Keratinocyte (primary cell): ENCODE measurements around the gene DGKI. TPM values are rescaled to one million over a fixed set of nuclear protein-coding genes. Genes with fewer than 3 reads are reported as not detected.

Experiments
- DNase-seq: peaks from one replicate; pipeline ENCODE4 v3.0.0-alpha.2; 2011; ENCODE audit warnings: low read depth, missing footprints, low spot score
- FAIRE-seq: peaks from 2 replicates; lab custom pipeline; 2011; peaks lifted over from hg19 to GRCh38; lab: Jason Lieb, UNC
- H2AFZ ChIP-seq: 2 replicates; pipeline ENCODE4 v1.6.0; 2012; ENCODE audit warnings: low read length, control low read depth, inconsistent platforms; ENCODE audit not compliant: control insufficient read depth
- H3K27ac ChIP-seq: 2 replicates; pipeline ENCODE4 v1.5.1; 2011; ENCODE audit warnings: low read length; ENCODE audit not compliant: control insufficient read depth, insufficient read depth
- H3K27me3 ChIP-seq: 3 replicates; pipeline ENCODE4 v1.6.0; 2011; ENCODE audit warnings: low read length; ENCODE audit not compliant: control insufficient read depth, insufficient read depth; ENCODE audit errors: extremely low read depth
- H3K36me3 ChIP-seq, 2 experiments: 2 replicates in 1 of 2; 3 replicates in 1 of 2; pipeline ENCODE4 v1.5.1; 2011; ENCODE audit warnings: low read length in 2 of 2, mild to moderate bottlenecking in 1 of 2; ENCODE audit not compliant: control insufficient read depth in 2 of 2, insufficient read depth in 2 of 2; ENCODE audit errors: extremely low read depth in 1 of 2
- H3K4me1 ChIP-seq: 3 replicates; pipeline ENCODE4 v1.5.1; 2011; ENCODE audit warnings: low read length; ENCODE audit not compliant: control insufficient read depth, insufficient read depth; ENCODE audit errors: extremely low read depth
- H3K4me2 ChIP-seq: 3 replicates; pipeline ENCODE4 v1.6.0; 2011; ENCODE audit warnings: low read depth, low read length; ENCODE audit not compliant: control insufficient read depth, insufficient read depth; ENCODE audit errors: extremely low read depth
- H3K4me3 ChIP-seq, 3 experiments: fragments of 200-600 bp in 1 of 3; sonication (generic) in 1 of 3; 2 replicates in 2 of 3; 3 replicates in 1 of 3; pipeline ENCODE4 v1.5.1; 2011 to 2016; ENCODE audit warnings: low read length in 3 of 3, mild to moderate bottlenecking in 3 of 3, control low read depth in 2 of 3, inconsistent platforms in 1 of 3, low read depth in 1 of 3, mixed read lengths in 1 of 3, mixed run types in 1 of 3, moderate library complexity in 1 of 3; ENCODE audit not compliant: control insufficient read depth in 2 of 3, insufficient read depth in 2 of 3; ENCODE audit errors: extremely low read depth in 1 of 3
- H3K79me2 ChIP-seq: 2 replicates; pipeline ENCODE4 v1.6.0; 2012; ENCODE audit warnings: low read length; ENCODE audit not compliant: control insufficient read depth, insufficient read depth
- H3K9ac ChIP-seq: 3 replicates; pipeline ENCODE4 v1.6.0; 2011; ENCODE audit warnings: low read length; ENCODE audit not compliant: control insufficient read depth, insufficient read depth; ENCODE audit errors: extremely low read depth
- H3K9me1 ChIP-seq: 3 replicates; pipeline ENCODE4 v1.6.0; 2011; ENCODE audit warnings: low read length; ENCODE audit not compliant: control insufficient read depth, insufficient read depth; ENCODE audit errors: extremely low read depth
- H3K9me3 ChIP-seq: 2 replicates; pipeline ENCODE4 v1.5.1; 2012; ENCODE audit warnings: low read depth, low read length; ENCODE audit not compliant: control insufficient read depth
- H4K20me1 ChIP-seq: 3 replicates; pipeline ENCODE4 v1.6.0; 2011; ENCODE audit warnings: low read length; ENCODE audit not compliant: control insufficient read depth, insufficient read depth; ENCODE audit errors: extremely low read depth
- EZH2 ChIP-seq: IDR thresholded peaks from one replicate; pipeline ENCODE4 v1.6.1; 2012; ENCODE audit warnings: inconsistent platforms, mild to moderate bottlenecking, low read length, moderate library complexity
- dilution Hi-C: fragments of 300-500 bp; cut with MboI; formaldehyde crosslinking; loops from one replicate; pipeline ENCODE4 v1.7.0; 2020; ENCODE audit warnings: low sequenced_read_pairs; ENCODE audit not compliant: extremely low pct_ligation_motif_present
- polyA plus RNA-seq, 5 experiments: library from polyadenylated mRNA; depleted of rRNA in 3 of 5; stranded (reverse) in 3 of 5; stranded (forward) in 1 of 5; unstranded in 1 of 5; fragments of >200 nt; gene quantifications; 1 replicate in 1 of 5; 2 replicates in 3 of 5; 3 replicates in 1 of 5; pipeline versions ENCODE4 v1.2.1 to v1.2.3, GENCODE V29; 2011 to 2012; ENCODE audit warnings: missing spikeins in 2 of 5, low read depth in 1 of 5, low replicate concordance in 1 of 5
- TF ChIP-seq, protein P1 (sequence below), 3 experiments: IDR thresholded peaks in 1 of 3; conservative IDR thresholded peaks in 1 of 3; optimal IDR thresholded peaks in 1 of 3; 2 replicates in 2 of 3; 3 replicates in 1 of 3; pipeline versions ENCODE3 to v1.5.1; 2011; ENCODE audit warnings: low read length in 3 of 3, mild to moderate bottlenecking in 3 of 3, moderate library complexity in 2 of 3, control low read depth in 1 of 3, inconsistent platforms in 1 of 3; ENCODE audit not compliant: insufficient read depth in 2 of 3; ENCODE audit errors: extremely low read depth in 1 of 3

DGKI gene
- polyA plus RNA-seq, 1 donor (not counting 4 experiments of a cell fraction or from before 2014, with no cell fraction given), result 0.14 TPM

DNA sequence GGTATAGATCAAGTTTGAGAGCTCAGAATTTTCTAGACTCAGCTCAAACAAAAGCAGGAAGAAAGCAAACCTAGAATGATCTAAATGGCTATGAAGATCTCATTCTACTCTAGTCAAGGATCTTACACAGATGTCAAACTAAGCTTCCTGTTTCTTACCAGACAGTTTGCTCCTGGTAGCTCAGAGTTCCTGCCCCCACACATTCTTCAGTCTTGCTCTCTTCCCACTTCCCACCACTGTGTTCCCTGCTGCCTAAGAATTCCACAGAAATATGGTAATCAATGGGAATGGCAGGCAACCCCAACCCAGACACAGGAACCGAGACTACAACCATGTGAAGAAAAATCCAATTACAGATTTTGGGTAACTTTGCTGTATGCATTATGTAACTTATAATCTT lies 369.8 kb downstream of the DGKI start:
- no peak overlapping the region for H3K9ac ChIP-seq
- no peaks in the 10 kb centered on the region for H4K20me1 ChIP-seq
- H3K27me3 ChIP-seq, result no peaks in the 10 kb centered on the region
- dilution Hi-C loops, result no loop called here
- FAIRE-seq, result no peak
- H3K9me1 ChIP-seq, result no peaks in the 10 kb centered on the region
- no peak for TF ChIP-seq EZH2
- TF ChIP-seq, protein P1, sequence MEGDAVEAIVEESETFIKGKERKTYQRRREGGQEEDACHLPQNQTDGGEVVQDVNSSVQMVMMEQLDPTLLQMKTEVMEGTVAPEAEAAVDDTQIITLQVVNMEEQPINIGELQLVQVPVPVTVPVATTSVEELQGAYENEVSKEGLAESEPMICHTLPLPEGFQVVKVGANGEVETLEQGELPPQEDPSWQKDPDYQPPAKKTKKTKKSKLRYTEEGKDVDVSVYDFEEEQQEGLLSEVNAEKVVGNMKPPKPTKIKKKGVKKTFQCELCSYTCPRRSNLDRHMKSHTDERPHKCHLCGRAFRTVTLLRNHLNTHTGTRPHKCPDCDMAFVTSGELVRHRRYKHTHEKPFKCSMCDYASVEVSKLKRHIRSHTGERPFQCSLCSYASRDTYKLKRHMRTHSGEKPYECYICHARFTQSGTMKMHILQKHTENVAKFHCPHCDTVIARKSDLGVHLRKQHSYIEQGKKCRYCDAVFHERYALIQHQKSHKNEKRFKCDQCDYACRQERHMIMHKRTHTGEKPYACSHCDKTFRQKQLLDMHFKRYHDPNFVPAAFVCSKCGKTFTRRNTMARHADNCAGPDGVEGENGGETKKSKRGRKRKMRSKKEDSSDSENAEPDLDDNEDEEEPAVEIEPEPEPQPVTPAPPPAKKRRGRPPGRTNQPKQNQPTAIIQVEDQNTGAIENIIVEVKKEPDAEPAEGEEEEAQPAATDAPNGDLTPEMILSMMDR (optimal IDR thresholded peaks at IDR 0.05 in 1 of 3, IDR thresholded peaks at IDR 0.05 in 1 of 3, conservative IDR thresholded peaks at IDR 0.05 in 1 of 3; ENCODE audit: extremely low read depth in 1 of 3, insufficient read depth in 2 of 3, low read length in 3 of 3), result no peak
- H3K4me1 ChIP-seq, result no peaks in the 10 kb centered on the region
- DNase-seq, result no peak
- H3K27ac ChIP-seq, result no peak overlapping the region
- H3K4me2 ChIP-seq, result no peak overlapping the region
- H3K9me3 ChIP-seq, result no peaks in the 10 kb centered on the region
- H3K4me3 ChIP-seq, result no peak overlapping the region
- no peak overlapping the region for H2AFZ ChIP-seq
- H3K79me2 ChIP-seq, result no peaks in the 10 kb centered on the region
- H3K36me3 ChIP-seq, result no peaks in the 10 kb centered on the region

DNA sequence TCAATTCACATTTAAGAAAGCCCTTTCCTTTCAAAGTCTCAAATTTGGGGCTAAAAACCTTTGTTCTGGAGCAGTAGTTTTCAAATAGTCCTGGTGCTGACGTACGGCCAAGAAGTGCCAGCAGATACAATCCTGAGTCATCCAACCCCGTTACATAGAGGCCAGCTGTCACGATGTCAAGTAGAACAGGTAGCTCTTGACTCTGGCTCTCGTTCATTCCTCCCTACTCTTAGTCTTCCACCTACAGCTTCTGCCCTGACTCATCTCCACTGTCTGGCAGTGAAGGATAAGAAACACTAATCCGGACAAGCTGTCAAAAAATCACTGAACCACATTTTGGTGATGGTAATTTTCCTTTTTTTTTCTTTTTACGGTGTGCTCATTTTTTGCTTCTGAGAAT lies 370.8 kb downstream of the DGKI start:
- FAIRE-seq, result no peak
- H3K36me3 ChIP-seq, result no peaks in the 10 kb centered on the region
- no peaks in the 10 kb centered on the region for H3K9me3 ChIP-seq
- no peak for TF ChIP-seq EZH2
- TF ChIP-seq, protein P1 (optimal IDR thresholded peaks at IDR 0.05 in 1 of 3, IDR thresholded peaks at IDR 0.05 in 1 of 3, conservative IDR thresholded peaks at IDR 0.05 in 1 of 3; ENCODE audit: extremely low read depth in 1 of 3, insufficient read depth in 2 of 3, low read length in 3 of 3), result no peak
- dilution Hi-C loops, result no loop called here
- no peaks in the 10 kb centered on the region for H3K27me3 ChIP-seq
- H3K9ac ChIP-seq, result no peak overlapping the region
- no peaks in the 10 kb centered on the region for H3K4me1 ChIP-seq
- no peak overlapping the region for H3K4me2 ChIP-seq
- no peak for DNase-seq
- H4K20me1 ChIP-seq, result no peaks in the 10 kb centered on the region
- H2AFZ ChIP-seq, result no peak overlapping the region
- no peak overlapping the region for H3K27ac ChIP-seq
- H3K4me3 ChIP-seq, result no peak overlapping the region
- no peaks in the 10 kb centered on the region for H3K9me1 ChIP-seq
- H3K79me2 ChIP-seq, result no peaks in the 10 kb centered on the region
